Right lobe of liver (tissue), 6 donors: ENCODE measurements around the gene A4GALT. TPM values are rescaled to one million over a fixed set of nuclear protein-coding genes. Genes with fewer than 3 reads are reported as not detected.

Source experiments
- ATAC-seq, 4 donors: fragments of 200-7000 bp; cut with Tn5 transposase; one replicate each; pipeline ENCODE4 v1.9.1; 2020; ENCODE audit warnings: mild to moderate bottlenecking in 4 of 4, moderate library complexity in 4 of 4
- DNase-seq, 3 donors: peaks; one replicate each; pipeline ENCODE4 v3.0.0-alpha.2; 2020
- H3K27ac ChIP-seq, 3 donors: fragments of 200-600 bp; one replicate each; pipeline ENCODE4 v1.8.0; 2022
- H3K27me3 ChIP-seq, 2 donors: fragments of 200-600 bp; one replicate each; pipeline ENCODE4 v1.8.0; 2022
- H3K36me3 ChIP-seq, 4 donors: fragments of 200-600 bp; sonication (generic) in 1 of 4; one replicate each; pipeline versions ENCODE4 v1.5.1 to v1.8.0; 2017 to 2022; ENCODE audit warnings: control low read depth in 1 of 4
- H3K4me1 ChIP-seq, 4 donors: fragments of 200-600 bp; sonication (generic) in 1 of 4; one replicate each; pipeline versions ENCODE4 v1.5.1 to v1.8.0; 2017 to 2022; ENCODE audit warnings: control low read depth in 1 of 4
- H3K4me3 ChIP-seq, 3 donors: fragments of 200-600 bp; one replicate each; pipeline ENCODE4 v1.8.0; 2022
- H3K9me3 ChIP-seq, 4 donors: fragments of 200-600 bp; sonication (generic) in 1 of 4; one replicate each; pipeline versions ENCODE4 v1.5.1 to v1.8.0; 2017 to 2022; ENCODE audit warnings: control low read depth in 1 of 4
- POLR2A ChIP-seq: fragments of 450-650 bp; IDR thresholded peaks from one replicate; pipeline ENCODE4 v1.6.1; 2017; ENCODE audit warnings: antibody characterized with exemption, mild to moderate bottlenecking
- WGBS: methylation state at CpG from one replicate; pipeline ENCODE4 v1.1.6; 2018; ENCODE audit warnings: low coverage, low lambda C conversion rate; ENCODE audit not compliant: insufficient coverage; ENCODE audit errors: missing lambda C conversion rate; 5-methylcytosine and 5-hydroxymethylcytosine counted together
- intact Hi-C, 2 donors: fragments of 100-400 bp; cut with DNase I; formaldehyde crosslinking; loops; one replicate each; pipeline versions ENCODE4 v1.11.2 to v1.14.1; 2022
- total RNA-seq, 6 experiments: library from RNA; depleted of rRNA in 2 of 6; stranded (reverse); fragments of >200 nt in 2 of 6; fragmentation: NEBNext Ultra II Directional in 3 of 6; extraction: Animal tissue kit (Norgen Biotek cat#: 25700) in 3 of 6; gene quantifications; one replicate each; pipeline versions ENCODE4 v1.1.0 to v1.2.4, GENCODE V29; 2016 to 2023
- TF ChIP-seq, protein P1 (sequence below), 4 donors: fragments of 200-600 bp in 3 of 4; fragments of 450-650 bp in 1 of 4; IDR thresholded peaks; one replicate each; pipeline versions ENCODE4 v1.5.1 to v1.8.0; 2016 to 2022; ENCODE audit warnings: antibody characterized with exemption in 4 of 4, mild to moderate bottlenecking in 2 of 4
- donor health status: DM: no; HTN: yes; CAD: no.
- donor health status: DM: no; HTN: no; CAD: no.
- donor health status: DM: no; HTN: no; CAD: no.
- donor health status: DM: no; HTN: yes; CAD: no.
- donor health status: DM: no; HTN: yes; CAD: no.

Gene A4GALT
- total RNA-seq, 6 experiments from 2014 or later: 0.86 to 3.7 (median 2.2) TPM

DNA sequence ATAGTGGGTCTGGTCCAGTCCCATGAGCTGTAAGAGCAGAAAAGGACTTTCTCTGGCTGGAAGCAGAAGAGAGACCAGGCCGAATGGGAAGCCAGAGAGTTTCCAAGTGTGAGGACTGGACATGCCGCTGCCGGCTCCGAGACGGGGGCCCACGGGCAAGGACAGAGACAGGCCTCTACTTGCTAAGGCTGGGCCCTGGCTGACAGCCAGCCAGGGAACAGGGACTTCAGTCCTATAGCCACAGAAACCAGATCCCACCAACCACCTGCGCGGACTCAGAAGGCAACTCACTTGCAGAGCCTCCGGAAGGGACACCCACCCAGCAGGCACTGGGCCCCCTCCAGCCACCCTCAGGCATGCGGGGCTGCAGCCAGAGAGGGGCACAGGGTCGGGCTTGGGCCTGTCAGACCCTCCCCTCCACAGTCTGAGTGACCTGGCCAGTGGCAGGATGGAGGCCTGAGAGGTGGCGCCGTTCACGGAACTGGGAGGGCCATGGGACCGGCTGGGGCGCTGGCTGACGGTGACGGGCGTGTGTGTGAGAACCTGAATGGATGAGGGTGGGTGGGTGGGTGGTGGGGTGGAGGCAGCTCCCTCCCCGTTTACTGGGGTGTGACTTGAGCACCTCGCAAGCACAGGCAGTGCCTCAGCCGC is 47.8 kb upstream of the A4GALT start:
- intact Hi-C loops: no loop called here
- WGBS: 100% methylated on average over 2 of the region's 22 CpGs

DNA sequence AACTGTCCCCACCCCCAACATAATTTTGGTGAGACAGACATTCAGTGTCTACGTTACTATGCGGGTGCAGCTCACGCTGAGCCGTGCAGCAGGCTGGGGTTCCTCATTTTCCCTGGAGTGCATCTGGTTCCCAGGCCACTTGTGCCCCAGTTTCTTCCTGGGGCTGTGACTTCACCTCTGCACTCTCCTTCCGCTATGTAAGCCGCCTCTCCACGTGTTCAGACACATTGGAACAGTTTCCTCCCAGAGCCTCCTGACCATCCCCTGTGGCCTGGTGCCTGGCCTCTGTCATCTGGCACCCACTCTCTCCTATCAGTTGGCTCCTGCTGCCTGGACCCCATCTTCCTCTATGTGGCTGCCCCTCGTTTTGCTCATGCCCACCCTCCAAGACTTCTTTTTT is 46.2 kb upstream of the A4GALT start:
- H3K27ac ChIP-seq: no peak overlapping the region
- no peaks in the 10 kb centered on the region for H3K9me3 ChIP-seq
- H3K27me3 ChIP-seq: no peaks in the 10 kb centered on the region
- ATAC-seq (no peak), DNase-seq (no peak)
- H3K36me3 ChIP-seq: no peaks in the 10 kb centered on the region
- 30% methylated on average over 2 of the region's 8 CpGs for WGBS
- TF ChIP-seq, protein P1, sequence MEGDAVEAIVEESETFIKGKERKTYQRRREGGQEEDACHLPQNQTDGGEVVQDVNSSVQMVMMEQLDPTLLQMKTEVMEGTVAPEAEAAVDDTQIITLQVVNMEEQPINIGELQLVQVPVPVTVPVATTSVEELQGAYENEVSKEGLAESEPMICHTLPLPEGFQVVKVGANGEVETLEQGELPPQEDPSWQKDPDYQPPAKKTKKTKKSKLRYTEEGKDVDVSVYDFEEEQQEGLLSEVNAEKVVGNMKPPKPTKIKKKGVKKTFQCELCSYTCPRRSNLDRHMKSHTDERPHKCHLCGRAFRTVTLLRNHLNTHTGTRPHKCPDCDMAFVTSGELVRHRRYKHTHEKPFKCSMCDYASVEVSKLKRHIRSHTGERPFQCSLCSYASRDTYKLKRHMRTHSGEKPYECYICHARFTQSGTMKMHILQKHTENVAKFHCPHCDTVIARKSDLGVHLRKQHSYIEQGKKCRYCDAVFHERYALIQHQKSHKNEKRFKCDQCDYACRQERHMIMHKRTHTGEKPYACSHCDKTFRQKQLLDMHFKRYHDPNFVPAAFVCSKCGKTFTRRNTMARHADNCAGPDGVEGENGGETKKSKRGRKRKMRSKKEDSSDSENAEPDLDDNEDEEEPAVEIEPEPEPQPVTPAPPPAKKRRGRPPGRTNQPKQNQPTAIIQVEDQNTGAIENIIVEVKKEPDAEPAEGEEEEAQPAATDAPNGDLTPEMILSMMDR (IDR thresholded peaks at IDR 0.05): no peak
- no peak for TF ChIP-seq POLR2A
- H3K4me1 ChIP-seq: peaks cover 0 to 8% (median 4%) of the 10 kb centered on the region in 4 donors
- intact Hi-C loops: no loop called here
- H3K4me3 ChIP-seq: no peak overlapping the region

More for the DNA sequence above, 47.8 kb upstream of the A4GALT start:
- H3K27ac ChIP-seq: no peak overlapping the region
- H3K4me3 ChIP-seq: no peak overlapping the region
- TF ChIP-seq POLR2A: no peak
- TF ChIP-seq, protein P1 (IDR thresholded peaks at IDR 0.05): no peak
- H3K36me3 ChIP-seq: no peaks in the 10 kb centered on the region
- H3K9me3 ChIP-seq: no peaks in the 10 kb centered on the region
- no peaks in the 10 kb centered on the region for H3K27me3 ChIP-seq
- DNase-seq (no peak), ATAC-seq (no peak)
- peaks cover 0 to 8% (median 4%) of the 10 kb centered on the region in 4 donors for H3K4me1 ChIP-seq

DNA sequence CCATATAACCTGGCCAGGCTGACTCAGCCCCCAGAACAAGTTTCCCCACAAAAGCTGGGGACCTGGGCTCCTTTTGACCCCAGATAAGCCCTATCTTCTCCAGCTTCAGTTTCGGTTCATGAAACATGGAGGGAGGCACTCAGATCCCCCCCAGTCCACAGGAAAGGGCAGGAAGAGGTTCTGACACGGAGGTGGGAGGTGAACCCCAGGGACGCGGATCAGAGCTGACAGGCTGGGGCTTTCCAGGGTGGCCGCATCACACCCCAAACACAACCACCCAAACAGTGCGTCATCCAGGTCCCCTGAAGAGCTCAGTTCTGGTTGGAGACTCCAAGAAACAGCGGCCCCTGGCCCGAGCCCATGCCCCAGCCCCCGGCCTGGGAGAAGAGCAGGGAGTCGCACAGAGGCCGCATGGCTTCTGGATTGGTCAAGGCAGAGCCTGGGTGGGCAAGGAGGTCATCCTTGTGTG is 44.3 kb upstream of the A4GALT start:
- Histone ChIP-seq H3K36me3 (no peaks in the 10 kb centered on the region), H3K9me3 (no peaks in the 10 kb centered on the region), H3K27ac (no peak overlapping the region), H3K4me3 (no peak overlapping the region), H3K27me3 (no peaks in the 10 kb centered on the region), H3K4me1 (peaks cover 0 to 5% (median 2%) of the 10 kb centered on the region in 4 donors)
- TF ChIP-seq, protein P1 (IDR thresholded peaks at IDR 0.05): no peak
- TF ChIP-seq POLR2A: no peak
- no CpG with 5 or more reads among the region's 11 CpGs for WGBS
- intact Hi-C loops: no loop called here
- DNase-seq (no peak), ATAC-seq (no peak)

DNA sequence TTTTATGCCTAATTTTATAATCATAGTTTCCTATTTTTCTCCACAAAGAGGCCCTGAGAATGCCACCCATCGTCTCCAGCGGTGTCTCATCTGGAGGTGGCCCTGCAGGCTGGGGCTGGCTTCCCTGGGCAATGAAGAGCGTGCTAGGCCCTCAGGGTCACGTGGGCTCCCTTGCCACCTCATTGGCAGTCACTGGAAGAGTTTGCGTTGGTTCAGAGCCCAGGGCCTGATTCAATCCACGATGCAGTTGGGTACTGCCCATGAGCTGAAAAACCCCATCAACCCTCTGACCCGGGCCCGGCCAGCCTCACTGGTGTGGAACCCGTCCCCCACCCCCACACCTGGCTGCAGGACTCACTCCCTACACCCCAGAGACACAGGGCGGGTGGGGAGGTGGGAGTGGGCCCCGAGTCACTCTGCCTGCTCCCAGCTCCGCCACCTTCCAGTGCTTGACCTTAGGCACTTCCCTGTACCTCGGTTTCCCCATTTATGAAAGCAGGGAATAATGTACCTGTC is 43.4 kb upstream of the A4GALT start:
- ATAC-seq (no peak), DNase-seq (no peak)
- Histone ChIP-seq H3K27ac (no peak overlapping the region), H3K9me3 (no peaks in the 10 kb centered on the region), H3K27me3 (no peaks in the 10 kb centered on the region), H3K4me3 (no peak overlapping the region), H3K36me3 (no peaks in the 10 kb centered on the region), H3K4me1 (no peaks in the 10 kb centered on the region)
- WGBS: 81% methylated on average over 6 of the region's 13 CpGs
- TF ChIP-seq, protein P1 (IDR thresholded peaks at IDR 0.05): no peak
- no peak for TF ChIP-seq POLR2A
- intact Hi-C loops: no loop called here
